ENCODE results near the gene NCR3LG1.

NCR3LG1 gene

DNA sequence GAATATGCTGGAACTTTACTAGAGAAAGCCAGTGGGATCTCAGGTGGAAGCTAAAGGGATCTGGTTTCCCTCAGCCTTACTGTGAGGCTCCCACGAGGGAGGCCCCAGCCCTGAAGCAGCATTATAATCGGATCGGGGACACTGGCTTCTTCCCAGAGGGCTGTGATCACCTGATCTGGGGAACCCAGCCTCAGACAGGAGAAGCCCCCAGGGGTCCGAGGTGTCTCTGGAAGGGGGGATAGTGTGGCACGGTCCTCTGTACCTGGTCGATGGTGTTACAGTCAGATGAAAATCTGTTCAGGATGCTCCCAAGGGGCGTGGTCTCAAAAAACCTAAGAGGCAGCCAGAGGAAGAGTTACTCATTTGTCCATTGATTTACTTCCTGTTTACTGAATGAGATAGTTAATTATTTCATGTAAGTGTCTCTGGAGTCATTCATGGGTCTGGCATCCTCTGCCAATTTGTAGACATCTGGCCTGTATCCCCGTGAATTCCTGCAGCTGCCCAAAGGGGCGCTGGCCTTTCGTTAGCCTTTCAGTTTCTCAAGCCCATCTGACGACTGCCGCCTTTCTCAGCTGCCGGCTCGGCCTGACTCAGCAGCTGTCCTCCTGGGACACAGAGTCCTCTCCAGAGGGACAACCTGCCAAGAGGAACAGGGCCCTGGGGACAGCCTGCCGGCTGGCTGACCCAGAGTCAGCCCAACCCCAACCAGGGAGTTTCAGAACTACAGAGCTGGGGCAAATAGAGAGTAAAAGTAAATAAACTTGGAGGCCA, 53.8 kb downstream of the NCR3LG1 start:
- no peak for DNase-seq (ENCODE audit: low read depth, low spot score)
- no peak overlapping the region for H3K4me3 ChIP-seq (ENCODE audit: low read length)

DNA sequence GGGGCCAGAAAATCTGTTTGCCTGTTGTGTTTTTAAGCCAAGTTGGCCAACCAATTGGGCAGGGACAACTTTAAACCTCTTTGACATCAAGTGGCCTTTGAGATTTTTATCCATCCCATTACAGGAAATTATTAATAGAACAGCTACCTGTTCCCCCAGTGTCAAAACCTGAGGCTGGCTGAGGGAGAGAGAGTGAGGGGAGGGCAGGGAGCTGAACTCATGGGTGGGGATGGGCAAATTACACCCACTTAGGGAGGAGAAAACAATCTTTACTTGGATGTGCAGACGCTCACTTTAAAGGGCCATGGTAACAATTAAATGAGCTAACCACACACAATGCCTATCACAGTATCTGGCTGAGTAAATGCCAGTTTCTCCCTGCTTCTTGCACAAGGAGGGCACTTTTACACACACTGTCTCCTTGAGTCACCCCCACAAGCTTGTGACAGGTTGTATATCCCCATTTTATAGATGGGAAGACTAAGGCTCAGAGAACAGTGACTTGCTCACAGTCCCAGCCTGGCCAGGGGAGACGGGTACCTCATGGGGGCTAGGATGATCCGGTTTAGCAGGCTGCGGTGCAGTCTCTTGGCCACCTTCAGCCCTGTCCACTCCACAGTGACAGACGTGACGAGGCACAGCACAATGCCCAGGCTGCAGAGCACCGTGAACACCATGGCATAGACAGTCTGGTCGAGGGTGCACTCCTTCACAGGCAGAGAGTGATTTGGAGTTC, 54.6 kb downstream of the NCR3LG1 start:
- DNase-seq (ENCODE audit: low read depth, low spot score): no peak
- no peak overlapping the region for H3K4me3 ChIP-seq (ENCODE audit: low read length)

DNA sequence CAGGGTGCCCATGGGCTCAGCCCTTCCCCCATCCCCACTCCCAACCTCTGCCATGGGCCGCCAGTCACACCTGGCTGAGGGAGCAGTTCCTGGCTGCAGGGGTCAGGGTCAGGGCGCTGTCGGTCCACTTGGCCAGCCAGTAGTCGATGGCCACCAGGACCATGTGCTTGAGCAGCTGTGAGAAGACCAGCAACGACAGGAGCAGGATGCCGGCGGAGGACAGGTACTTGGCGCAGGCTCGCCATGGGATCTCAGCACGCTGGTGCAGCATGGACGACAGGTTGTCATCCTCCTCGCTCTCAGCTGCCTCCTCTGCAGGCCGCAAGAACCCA, 55.2 kb downstream of the NCR3LG1 start:
- H3K4me3 ChIP-seq (ENCODE audit: low read length): no peak overlapping the region
- DNase-seq (ENCODE audit: low read depth, low spot score): no peak

DNA sequence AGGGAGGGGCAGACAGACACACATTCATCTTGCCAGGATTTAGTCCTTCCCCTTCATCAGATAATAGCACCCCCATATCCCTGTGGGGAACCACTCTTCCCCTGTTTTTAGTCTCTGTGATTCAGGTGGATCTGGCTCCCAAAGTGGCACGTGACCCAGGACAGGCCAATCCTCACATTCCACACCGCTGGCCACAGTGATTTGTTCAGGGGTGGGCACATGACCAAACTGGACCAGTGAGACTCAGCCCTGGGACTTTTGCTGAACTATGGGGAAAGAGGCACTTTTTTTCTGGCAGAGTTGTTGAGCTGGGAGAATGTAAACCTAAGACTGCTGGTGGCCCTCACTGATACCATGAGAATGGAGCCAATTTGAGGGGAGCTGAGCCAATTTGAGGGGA, 56.0 kb downstream of the NCR3LG1 start:
- no peak for DNase-seq (ENCODE audit: low read depth, low spot score)
- no peak overlapping the region for H3K4me3 ChIP-seq (ENCODE audit: low read length)

DNA sequence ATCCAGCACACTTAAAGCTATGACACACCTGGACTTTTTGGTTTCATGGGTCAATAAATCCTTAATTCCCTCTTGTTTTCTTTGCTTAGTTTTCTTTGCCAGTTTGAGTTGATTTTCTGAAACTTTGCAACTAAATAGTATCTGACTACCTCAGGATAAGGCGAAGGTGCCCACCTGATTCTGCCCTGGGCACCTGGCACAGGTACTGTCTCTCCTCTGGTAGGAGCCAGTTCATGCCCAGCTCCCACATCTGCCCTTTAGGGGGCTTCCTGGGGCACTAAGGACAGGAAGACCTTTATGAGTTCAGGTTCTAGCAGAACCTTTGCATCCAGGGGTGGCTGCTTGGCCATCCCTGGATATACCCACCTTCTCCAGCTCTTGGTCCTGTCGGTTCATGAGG, 56.4 kb downstream of the NCR3LG1 start:
- no peak overlapping the region for H3K4me3 ChIP-seq (ENCODE audit: low read length)
- no peak for DNase-seq (ENCODE audit: low read depth, low spot score)

DNA sequence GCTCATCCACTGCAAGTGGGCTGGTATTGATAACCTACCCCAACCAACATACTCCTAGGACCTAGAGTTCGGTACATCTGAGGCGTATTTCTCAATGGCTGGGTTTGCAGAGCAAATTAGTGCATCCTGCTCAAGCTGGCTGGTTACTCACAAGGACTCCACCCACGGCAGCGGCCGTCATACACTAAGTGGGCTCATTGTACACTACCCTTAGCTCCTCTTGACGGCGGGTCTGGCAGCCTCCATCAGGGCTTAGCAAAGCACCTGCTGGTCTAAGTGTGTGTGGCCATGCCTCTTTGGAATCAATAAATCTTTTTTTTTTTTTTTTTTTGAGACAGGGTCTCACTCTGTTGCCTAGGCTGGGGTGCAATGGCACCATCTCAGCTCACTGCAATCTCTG, 57.0 kb downstream of the NCR3LG1 start:
- no peak for DNase-seq (ENCODE audit: low read depth, low spot score)
- H3K4me3 ChIP-seq (ENCODE audit: low read length): no peak overlapping the region

DNA sequence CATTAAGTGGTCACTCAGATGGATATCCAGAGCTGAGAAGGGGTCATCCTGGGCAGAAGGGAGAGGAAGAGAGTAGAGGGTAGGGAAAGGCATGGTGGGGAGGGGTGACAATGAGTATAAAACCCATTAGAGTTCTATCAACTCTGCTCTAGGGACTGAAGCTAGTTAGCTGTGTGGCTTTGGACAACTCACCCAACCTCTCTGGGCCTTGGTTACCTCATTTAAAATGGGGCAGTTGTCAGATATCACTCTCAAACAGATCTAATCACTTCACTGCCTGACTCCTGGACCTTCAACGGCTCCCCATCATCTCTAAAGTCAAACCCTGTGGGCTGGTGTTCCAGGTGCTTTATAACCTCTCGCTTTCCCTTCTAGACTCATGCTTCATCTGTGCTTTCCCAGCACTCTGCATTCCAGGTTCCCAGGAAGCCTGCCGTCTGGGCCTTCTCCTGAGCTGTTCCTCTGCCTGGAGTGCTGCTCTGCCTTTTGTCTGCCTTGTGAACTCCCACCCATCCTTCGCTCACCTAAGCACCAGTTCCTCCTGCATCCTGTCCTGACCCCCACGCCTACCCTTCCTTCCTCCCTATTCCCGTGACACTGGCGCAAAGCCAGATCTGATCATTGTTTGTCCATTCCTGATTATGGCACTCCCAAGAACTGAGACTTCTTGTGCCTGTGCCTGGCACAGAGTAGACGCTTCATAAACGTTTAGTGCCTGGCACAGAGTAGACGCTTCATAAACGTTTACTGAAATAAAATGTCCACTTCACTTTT, 59.2 kb downstream of the NCR3LG1 start:
- no peak for DNase-seq (ENCODE audit: low read depth, low spot score)
- H3K4me3 ChIP-seq (ENCODE audit: low read length): no peak overlapping the region

DNA sequence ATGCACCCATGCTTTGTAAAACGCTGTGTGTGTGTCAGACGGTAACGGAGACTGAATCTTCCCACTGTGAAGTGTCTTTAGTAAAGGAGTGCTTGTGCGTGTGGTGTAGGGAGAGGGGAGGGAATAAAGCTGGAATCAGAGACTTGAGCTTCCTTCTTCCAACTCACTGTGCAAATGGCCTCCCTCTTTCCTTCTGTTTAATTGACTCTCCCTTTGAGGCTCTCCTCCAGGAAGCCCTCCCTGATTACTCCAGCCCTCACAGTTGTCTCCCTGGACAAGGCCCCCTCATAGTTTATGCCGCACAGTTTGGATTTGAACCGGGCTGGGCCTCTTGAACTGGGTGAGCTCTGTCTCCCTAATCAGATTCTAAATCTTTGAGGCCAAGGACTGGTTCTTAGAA, 59.8 kb downstream of the NCR3LG1 start:
- no peak for DNase-seq (ENCODE audit: low read depth, low spot score)
- H3K4me3 ChIP-seq (ENCODE audit: low read length): no peak overlapping the region

DNA sequence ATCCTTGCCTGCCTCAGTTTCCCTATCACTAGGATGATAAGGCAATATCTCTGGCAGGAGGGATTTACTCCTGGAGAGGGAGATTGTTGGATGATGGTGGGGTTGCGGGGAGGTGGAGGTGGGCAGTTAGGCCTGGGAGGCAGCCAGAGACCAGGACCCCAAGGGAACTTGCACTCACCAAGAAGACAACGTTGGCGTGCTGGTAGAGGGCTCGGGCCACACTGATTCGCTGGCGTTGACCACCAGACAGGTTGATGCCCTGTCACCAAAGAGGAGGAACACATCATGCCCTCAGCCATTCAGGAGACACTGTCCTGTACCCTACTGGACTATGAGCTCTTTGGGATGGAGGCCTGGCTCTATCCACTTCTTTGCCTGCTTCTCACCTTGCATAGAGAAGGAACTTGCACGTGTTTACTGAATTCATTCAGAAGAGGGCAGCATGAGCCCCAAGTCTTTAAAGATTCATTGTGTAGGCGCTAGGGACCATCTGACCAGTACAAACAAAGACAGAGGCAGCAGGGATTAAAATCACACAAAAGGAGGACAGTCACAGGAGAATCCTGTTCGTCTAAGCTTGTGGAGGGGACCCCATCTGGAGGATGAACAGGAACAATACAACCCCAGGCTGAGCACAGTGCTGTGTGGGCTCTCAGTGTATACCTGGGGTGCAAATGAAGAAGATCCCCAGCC, 61.0 kb downstream of the NCR3LG1 start:
- DNase-seq (ENCODE audit: low read depth, low spot score): no peak
- no peak overlapping the region for H3K4me3 ChIP-seq (ENCODE audit: low read length)

DNA sequence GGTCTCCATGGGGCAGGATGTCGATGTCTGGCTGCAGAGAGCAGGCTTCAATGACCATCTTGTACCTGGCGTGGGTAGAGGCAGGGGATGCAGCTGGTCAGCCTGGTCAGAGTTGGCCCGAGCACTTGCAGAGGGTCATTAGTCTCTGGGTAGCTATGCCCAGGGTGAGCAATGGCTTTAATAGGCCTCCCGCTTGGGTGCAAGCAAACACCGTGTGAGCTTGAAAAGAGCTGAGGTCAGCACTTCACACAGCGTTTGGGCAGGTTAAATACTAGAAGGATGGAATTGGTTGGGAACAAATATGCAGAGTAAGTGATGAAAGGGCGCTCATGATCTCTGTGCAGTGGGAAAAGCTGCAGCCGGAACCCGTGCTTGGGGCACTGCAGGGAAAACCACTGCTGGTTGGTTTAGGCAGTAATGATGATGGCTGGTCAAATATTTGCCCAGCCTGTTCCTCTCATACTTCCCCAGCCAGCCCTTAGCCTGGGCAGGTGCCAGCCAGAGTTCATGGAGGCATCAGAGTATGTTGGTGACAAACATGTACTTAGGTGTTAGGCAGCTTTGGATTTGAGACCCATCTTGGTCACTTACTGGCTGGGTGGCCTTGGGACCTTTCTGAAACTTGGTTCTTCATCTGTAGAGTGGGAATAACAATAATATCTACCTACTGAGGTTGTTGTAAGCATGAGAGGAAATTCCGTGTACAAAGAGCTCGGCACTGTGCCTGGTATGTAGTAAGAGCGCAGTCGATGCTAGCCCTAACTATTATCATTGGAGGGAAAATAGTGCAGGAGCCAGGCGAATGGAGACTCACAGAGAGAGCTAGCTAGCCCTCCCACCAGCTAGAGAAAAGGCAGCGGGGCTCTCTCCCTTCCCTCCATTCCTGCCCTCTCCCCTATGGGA, 62.1 kb downstream of the NCR3LG1 start:
- DNase-seq (ENCODE audit: low read depth, low spot score): no peak
- H3K4me3 ChIP-seq (ENCODE audit: low read length): no peak overlapping the region

DNA sequence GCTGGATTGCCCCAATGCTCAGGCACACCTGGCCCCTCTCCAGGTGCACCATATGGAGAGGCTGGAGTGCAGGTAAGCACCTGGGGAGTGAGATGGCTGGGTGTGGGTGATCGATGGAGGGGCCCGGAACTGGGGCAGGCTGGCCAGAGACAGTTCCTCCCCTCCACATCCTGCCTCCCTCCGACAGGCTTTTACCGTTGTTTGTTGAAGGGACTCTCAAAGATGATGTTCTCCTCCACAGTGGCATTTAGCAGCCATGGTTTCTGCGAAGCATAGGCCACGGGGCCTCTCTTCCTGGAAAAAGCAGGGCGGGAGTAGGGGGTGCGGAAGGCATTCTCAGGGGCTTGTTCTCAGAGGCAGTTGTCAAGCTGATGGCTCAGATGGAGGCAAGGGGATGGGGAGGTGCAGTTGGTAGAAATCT, 62.7 kb downstream of the NCR3LG1 start:
- no peak overlapping the region for H3K4me3 ChIP-seq (ENCODE audit: low read length)
- no peak for DNase-seq (ENCODE audit: low read depth, low spot score)

DNA sequence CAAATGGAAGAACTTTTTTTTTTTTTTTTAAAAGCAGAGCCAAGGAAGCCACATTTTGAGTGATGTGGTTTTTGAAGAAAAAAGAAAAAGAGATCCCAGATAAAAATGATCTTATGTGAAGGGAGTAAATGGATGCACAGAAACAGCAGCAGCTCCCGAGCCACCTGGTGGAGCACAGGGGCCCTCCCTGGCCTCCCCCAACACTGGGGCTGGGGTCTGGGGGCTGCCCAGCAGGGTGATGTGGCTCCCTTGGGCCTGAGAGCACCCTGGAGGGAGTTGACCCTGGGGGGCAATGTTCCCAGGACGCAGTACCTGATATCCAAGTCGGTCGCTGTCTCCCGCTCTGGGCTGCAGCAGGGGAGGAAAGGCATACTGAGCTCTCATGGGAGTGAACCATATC, 63.4 kb downstream of the NCR3LG1 start:
- DNase-seq (ENCODE audit: low read depth, low spot score): peak; percentile 52
- no peak overlapping the region for H3K4me3 ChIP-seq (ENCODE audit: low read length)

DNA sequence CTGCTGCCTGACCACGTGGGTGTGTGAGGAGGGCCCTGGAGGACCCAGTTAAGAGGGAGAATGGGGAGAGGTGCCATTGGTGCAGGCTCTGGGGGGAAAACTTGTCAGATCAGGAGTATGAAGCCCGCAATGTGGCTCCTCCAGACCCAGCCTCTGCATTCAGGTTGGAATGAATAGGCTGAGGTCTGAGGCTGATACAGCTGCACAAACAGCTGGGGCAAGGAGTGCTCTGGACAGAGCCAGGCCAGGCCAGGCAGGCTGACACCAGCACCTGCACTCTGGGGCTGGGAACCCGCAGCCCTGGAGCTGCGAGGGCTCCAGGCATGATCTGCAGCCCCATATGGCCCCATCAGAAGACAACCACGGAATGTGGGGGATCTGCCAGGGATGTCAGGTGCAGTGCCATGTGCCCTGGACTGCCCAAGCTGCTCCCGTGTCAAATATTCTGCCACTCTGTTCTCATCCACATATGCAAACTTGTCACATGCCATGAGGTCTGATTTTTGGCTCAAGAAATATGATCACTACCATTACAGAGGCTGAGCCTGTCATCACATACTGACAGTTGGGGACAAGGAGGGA, 64.0 kb downstream of the NCR3LG1 start:
- DNase-seq (ENCODE audit: low read depth, low spot score): no peak
- no peak overlapping the region for H3K4me3 ChIP-seq (ENCODE audit: low read length)

DNA sequence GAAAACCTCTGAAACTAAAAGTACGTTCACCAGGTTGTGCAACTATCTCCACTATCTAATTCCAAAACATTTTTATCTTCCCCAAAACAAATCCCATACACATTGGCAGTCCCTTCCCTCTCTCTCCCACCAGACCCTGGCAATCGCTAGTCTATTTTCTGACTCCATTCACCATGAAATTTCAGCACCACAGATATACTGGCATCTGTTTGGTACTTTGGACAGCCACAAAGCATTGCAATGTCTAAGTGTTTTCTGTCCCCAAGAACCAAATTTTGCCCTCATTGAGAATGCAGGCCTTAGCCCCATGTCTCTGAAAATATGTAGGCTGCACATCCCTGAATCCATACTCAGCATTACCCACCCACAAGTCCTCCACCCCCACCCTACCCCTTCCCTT, 64.9 kb downstream of the NCR3LG1 start:
- H3K4me3 ChIP-seq (ENCODE audit: low read length): no peak overlapping the region
- no peak for DNase-seq (ENCODE audit: low read depth, low spot score)

DNA sequence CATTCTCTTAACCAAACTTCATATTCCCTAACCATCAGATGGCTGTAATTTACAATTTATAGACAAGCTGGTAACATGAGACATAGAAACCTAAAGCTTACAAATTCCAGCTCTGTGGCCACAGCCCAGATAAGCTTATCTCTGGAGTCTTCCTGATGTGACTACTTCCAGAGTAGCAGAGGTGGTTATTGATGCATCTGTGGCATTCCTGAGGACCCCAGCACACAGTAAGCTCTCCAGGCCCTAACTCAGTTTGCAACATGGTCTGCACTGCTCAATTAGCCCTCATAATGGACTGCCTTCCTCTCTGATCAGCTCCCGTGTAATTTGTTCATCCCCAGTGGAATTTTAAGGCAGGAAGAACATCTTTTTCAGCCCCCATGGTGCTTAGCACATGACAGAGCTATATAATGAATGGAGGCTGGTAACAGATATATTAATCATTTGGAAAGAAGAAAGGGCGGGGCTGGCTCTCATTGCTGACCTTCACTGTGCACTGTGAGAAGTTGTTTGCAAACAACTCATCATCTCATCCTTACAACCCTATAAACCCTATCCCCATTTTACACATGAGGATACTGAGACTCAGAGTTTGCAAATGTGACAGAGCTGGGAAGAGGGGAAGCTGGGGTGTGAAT, 67.0 kb downstream of the NCR3LG1 start:
- H3K4me3 ChIP-seq (ENCODE audit: low read length): no peak overlapping the region
- no peak for DNase-seq (ENCODE audit: low read depth, low spot score)

DNA sequence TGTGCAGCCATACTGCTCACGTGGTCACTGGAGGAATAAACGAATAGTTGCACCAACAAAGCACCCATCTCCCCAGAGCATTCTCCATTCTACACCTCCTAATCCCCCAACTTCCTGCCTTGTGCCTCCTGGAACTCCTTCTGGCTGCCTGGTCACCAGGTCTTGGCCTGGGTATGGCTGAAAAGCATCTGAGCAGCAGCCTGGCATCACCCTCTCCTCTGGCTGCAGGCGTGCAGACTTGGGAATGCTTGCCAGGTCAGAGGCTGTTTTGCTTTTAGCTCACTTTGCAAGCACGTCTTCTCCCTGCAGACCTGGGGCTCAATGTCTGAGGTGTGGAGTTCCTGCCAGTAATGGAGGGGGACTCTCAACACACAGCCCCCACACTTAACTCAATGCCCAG, 70.2 kb downstream of the NCR3LG1 start:
- DNase-seq (ENCODE audit: low read depth, low spot score): no peak
- no peak overlapping the region for H3K4me3 ChIP-seq (ENCODE audit: low read length)

DNA sequence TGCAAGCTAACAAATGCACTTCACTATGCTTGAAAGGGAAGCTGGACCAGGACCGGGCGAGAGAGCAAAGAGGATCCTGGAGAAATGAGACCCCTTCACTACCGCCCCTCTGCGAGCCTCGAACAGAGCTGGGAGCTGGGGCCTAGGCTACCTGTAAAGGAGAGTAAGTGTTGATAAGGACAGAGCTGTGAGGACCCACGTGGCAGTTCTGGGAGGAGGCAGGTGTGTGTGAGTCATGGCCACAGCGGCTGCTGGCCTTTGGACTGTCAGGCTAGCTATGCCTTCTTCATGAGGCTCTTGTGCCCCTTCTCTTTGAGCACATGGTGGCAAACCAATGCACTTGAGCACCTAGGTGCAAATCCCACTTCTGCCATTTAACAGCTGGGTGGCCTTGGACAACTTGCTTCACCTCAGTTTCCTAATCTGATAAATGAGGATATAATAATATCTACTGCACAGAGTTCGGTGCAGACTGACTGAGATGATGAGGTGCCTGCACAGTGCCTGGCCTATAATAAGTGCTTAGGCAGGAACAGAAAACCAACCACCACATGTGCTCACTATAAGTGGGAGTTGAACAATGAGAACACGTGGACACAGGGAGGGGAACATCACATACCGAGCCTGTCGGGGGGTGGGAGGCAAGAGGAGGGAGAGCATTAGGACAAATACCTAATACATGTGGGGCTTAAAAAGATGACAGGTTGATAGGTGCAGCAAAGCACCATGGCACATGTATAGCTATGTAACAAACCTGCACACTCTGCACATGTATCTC, 72.1 kb downstream of the NCR3LG1 start:
- DNase-seq (ENCODE audit: low read depth, low spot score): no peak
- no peak overlapping the region for H3K4me3 ChIP-seq (ENCODE audit: low read length)
